SK-N-SH (cell line): ENCODE results near the gene MYO1B. TPM values are rescaled to one million over a fixed set of nuclear protein-coding genes. Genes with fewer than 3 reads are reported as not detected.

Source experiments
- CTCF ChIA-PET: fragments of 300-600, 350-600 bp; formaldehyde crosslinking; extraction: SDS; loops from one replicate; lab custom pipeline; 2021; lab: Yijun Ruan, JAX
- POLR2A ChIA-PET: fragments of 350-600 bp; sonication (Branson Sonifier 250); formaldehyde crosslinking; extraction: SDS; loops from one replicate; lab custom pipeline; 2020; ENCODE audit warnings: antibody characterized with exemption, inconsistent platforms; lab: Yijun Ruan, JAX
- DNase-seq: peaks from one replicate; pipeline ENCODE4 v3.0.0; 2012
- H2AFZ ChIP-seq: fragments of 200-600 bp; sonication (generic); 2 replicates; pipeline ENCODE4 v1.8.1; 2016; ENCODE audit warnings: antibody characterized with exemption, mild to moderate bottlenecking, low read depth
- H3F3A ChIP-seq: fragments of 200-600 bp; sonication (generic); replicated peaks from 2 replicates; pipeline ENCODE3; 2016; ENCODE audit warnings: antibody characterized with exemption, mild to moderate bottlenecking; ENCODE audit not compliant: insufficient read depth
- H3K27ac ChIP-seq, 2 experiments: fragments of 200-500 bp in 1 of 2; fragments of 200-600 bp in 1 of 2; sonication (Bioruptor generic) in 1 of 2; sonication (generic), shearing (Covaris generic) in 1 of 2; 2 replicates each; pipeline versions ENCODE4 v1.5.1 to v1.6.1; 2014 to 2016; ENCODE audit warnings: low read depth in 2 of 2, inconsistent platforms in 1 of 2, low read length in 1 of 2, mild to moderate bottlenecking in 1 of 2, mixed read lengths in 1 of 2
- H3K27me3 ChIP-seq: fragments of 200-600 bp; sonication (generic), shearing (Covaris generic); 2 replicates; pipeline ENCODE4 v1.6.1; 2016; ENCODE audit warnings: mixed run types; ENCODE audit not compliant: insufficient read depth
- H3K36me3 ChIP-seq, 2 experiments: fragments of 200-500 bp in 1 of 2; fragments of 200-600 bp in 1 of 2; sonication (Bioruptor generic) in 1 of 2; sonication (generic) in 1 of 2; replicated peaks in 1 of 2; 2 replicates each; pipeline versions ENCODE3 to v1.5.1; 2014 to 2016; ENCODE audit warnings: low read length in 1 of 2, mild to moderate bottlenecking in 1 of 2; ENCODE audit not compliant: insufficient read depth in 2 of 2, control insufficient read depth in 1 of 2
- H3K4me1 ChIP-seq, 2 experiments: fragments of 200-500 bp in 1 of 2; fragments of 200-600 bp in 1 of 2; sonication (Bioruptor generic) in 1 of 2; sonication (generic), shearing (Covaris generic) in 1 of 2; 2 replicates each; pipeline versions ENCODE4 v1.5.1 to v1.6.1; 2014 to 2016; ENCODE audit warnings: low read depth in 1 of 2, low read length in 1 of 2, mixed run types in 1 of 2; ENCODE audit not compliant: insufficient read depth in 2 of 2, control insufficient read depth in 1 of 2
- H3K4me2 ChIP-seq: fragments of 200-600 bp; sonication (generic), shearing (Covaris generic); 2 replicates; pipeline ENCODE4 v1.6.1; 2017; ENCODE audit warnings: mixed run types
- H3K4me3 ChIP-seq, 2 experiments: fragments of 200-500 bp in 1 of 2; fragments of 200-600 bp in 1 of 2; sonication (Bioruptor generic) in 1 of 2; sonication (generic), shearing (Covaris generic) in 1 of 2; 2 replicates each; pipeline versions ENCODE4 v1.5.1 to v1.8.1; 2014 to 2016; ENCODE audit warnings: low read depth in 2 of 2, inconsistent platforms in 1 of 2, low read length in 1 of 2, mild to moderate bottlenecking in 1 of 2, mixed read lengths in 1 of 2, moderate library complexity in 1 of 2
- H3K79me2 ChIP-seq: fragments of 200-600 bp; sonication (generic); 2 replicates; pipeline ENCODE4 v1.8.1; 2017; ENCODE audit warnings: mild to moderate bottlenecking; ENCODE audit not compliant: insufficient read depth
- H3K9ac ChIP-seq: fragments of 200-600 bp; sonication (generic); 2 replicates; pipeline ENCODE4 v1.6.1; 2017; ENCODE audit warnings: mixed run types
- H3K9me2 ChIP-seq: fragments of 200-600 bp; sonication (generic); 2 replicates; pipeline ENCODE4 v1.6.1; 2017; ENCODE audit warnings: mixed run types
- H3K9me3 ChIP-seq: fragments of 200-600 bp; sonication (generic); 2 replicates; pipeline ENCODE4 v1.6.1; 2017; ENCODE audit warnings: mixed run types, mild to moderate bottlenecking, moderate library complexity
- H4K20me1 ChIP-seq: fragments of 200-600 bp; sonication (generic); 2 replicates; pipeline ENCODE4 v1.6.1; 2017; ENCODE audit warnings: mild to moderate bottlenecking, mixed run types; ENCODE audit not compliant: insufficient read depth
- EZH2phosphoT487 ChIP-seq: fragments of 200-600 bp; sonication (generic); IDR thresholded peaks from 2 replicates; pipeline ENCODE4 v1.6.1; 2017; ENCODE audit warnings: low read depth, mixed run types, mild to moderate bottlenecking, antibody characterized with exemption, moderate library complexity, borderline replicate concordance
- FOXM1 ChIP-seq: IDR thresholded peaks from 2 replicates; pipeline ENCODE4 v1.4.0; 2012; ENCODE audit warnings: low read depth, mild to moderate bottlenecking
- GABPA ChIP-seq: IDR thresholded peaks from 2 replicates; pipeline ENCODE4 v1.4.0; 2012; ENCODE audit warnings: low read depth, mild to moderate bottlenecking
- JUND ChIP-seq: IDR thresholded peaks from 2 replicates; pipeline ENCODE4 v1.4.0; 2012
- MEF2A ChIP-seq: IDR thresholded peaks from 2 replicates; pipeline ENCODE4 v1.4.0; 2012; ENCODE audit warnings: low read depth, borderline replicate concordance
- RFX5 ChIP-seq: IDR thresholded peaks from 2 replicates; pipeline ENCODE4 v1.6.1; 2012; ENCODE audit warnings: mild to moderate bottlenecking, improper control_type of control experiment, low read length
- SMC3 ChIP-seq: IDR thresholded peaks from 2 replicates; pipeline ENCODE4 v1.6.1; 2012; ENCODE audit warnings: low read depth, low read length, improper control_type of control experiment
- TEAD4 ChIP-seq: IDR thresholded peaks from 2 replicates; pipeline ENCODE4 v1.4.0; 2012; ENCODE audit warnings: mild to moderate bottlenecking, borderline replicate concordance; ENCODE audit not compliant: insufficient read depth
- WGBS: methylation state at CpG from one replicate; pipeline ENCODE4 v1.1.6; 2017; ENCODE audit warnings: low lambda C conversion rate; 5-methylcytosine and 5-hydroxymethylcytosine counted together
- polyA plus RNA-seq, 3 experiments: library from polyadenylated mRNA; depleted of rRNA; stranded (reverse); fragments of >200 nt; gene quantifications; 2 replicates each; pipeline ENCODE4 v1.2.3, GENCODE V29; 2012
- TF ChIP-seq, protein P1 (sequence below): fragments of 150-350 bp; IDR thresholded peaks from 2 replicates; pipeline ENCODE4 v1.6.1; 2017; ENCODE audit warnings: antibody characterized with exemption, low read length, low read depth, borderline replicate concordance
- TF ChIP-seq, protein P2 (sequence below): IDR thresholded peaks from 2 replicates; pipeline ENCODE4 v1.4.0; 2012; ENCODE audit warnings: low read depth
- TF ChIP-seq, protein P3 (sequence below): IDR thresholded peaks from 2 replicates; pipeline ENCODE4; 2012

MYO1B gene
- polyA plus RNA-seq, 1 of the 3 experiments (the other 2 are of a cell fraction): 20.2 TPM

DNA sequence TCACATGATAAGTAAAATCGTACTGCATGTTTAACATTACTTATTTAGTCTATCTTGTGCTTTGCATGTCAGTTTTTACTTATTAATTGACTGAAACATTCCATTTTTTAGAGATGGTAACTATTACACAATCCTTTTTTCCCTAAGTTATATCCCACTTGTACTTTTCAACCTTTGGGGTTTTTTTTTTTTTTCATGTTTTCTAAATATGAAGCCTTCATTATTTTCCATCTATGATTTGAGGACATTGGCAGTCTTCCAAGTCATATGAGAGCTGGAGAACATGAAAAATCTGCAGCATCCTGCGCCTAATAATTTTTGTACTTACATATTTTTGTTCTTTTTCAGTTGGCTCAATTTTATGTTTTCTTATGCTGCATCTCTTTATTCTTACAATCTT lies 113.9 kb downstream of the MYO1B start:
- peaks cover 7 to 30% of the 10 kb centered on the region in 2 experiments for H3K36me3 ChIP-seq
- peaks cover 0 to 4% of the 10 kb centered on the region in 2 experiments; a peak in 2 of 4 replicates for H3K4me1 ChIP-seq
- H3K27ac ChIP-seq: no peak overlapping the region
- DNase-seq: no peak
- no peak overlapping the region for H3K4me2 ChIP-seq
- no peaks in the 10 kb centered on the region for H3K27me3 ChIP-seq
- H3K9me2 ChIP-seq: no peaks in the 10 kb centered on the region
- H4K20me1 ChIP-seq: no peaks in the 10 kb centered on the region
- H3K9ac ChIP-seq: no peak overlapping the region
- H3F3A ChIP-seq: no peaks in the 10 kb centered on the region
- ChIA-PET POLR2A (no interaction called here), CTCF (interaction anchor here (0.7 to 1.2 kb wide), 3 partner anchors 10 to 141 kb away, joined by 3 to 4 read pairs (median 3); no protein-coding TSS in a partner anchor)
- WGBS: 93% methylated on average over 2 of the region's 2 CpGs
- H2AFZ ChIP-seq: no peak overlapping the region
- no peak for TF ChIP-seq EZH2phosphoT487
- no peak for TF ChIP-seq SMC3
- peaks cover 9% of the 10 kb centered on the region for H3K79me2 ChIP-seq
- no peaks in the 10 kb centered on the region for H3K9me3 ChIP-seq
- H3K4me3 ChIP-seq: no peak overlapping the region

DNA sequence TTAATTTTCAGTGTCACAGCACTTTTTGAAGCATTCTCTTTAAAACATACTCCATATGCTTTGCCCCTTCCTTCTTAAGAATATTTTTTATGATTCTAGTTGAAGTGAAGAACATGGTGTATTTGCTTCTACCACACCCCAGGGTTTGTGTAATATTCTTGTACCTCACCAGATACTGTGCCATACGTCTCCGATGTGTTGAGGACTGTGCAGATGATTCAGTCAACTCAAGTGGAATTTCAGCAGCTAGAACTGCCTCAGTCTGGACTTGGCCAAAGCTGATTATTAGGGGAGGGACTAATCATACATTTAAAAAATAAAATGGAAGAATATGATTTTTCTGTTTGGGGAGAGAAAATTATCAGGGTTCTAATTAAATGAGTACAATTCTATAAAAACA lies 115.7 kb downstream of the MYO1B start:
- no peak overlapping the region for H3K4me3 ChIP-seq
- H3K9me2 ChIP-seq: no peaks in the 10 kb centered on the region
- H3F3A ChIP-seq: no peaks in the 10 kb centered on the region
- H3K4me1 ChIP-seq: peaks cover 0 to 4% of the 10 kb centered on the region in 2 experiments; a peak in 2 of 4 replicates
- 100% methylated on average over 2 of the region's 2 CpGs for WGBS
- no peaks in the 10 kb centered on the region for H3K27me3 ChIP-seq
- H3K9me3 ChIP-seq: no peaks in the 10 kb centered on the region
- no peak for DNase-seq
- no peak overlapping the region for H2AFZ ChIP-seq
- no peaks in the 10 kb centered on the region for H4K20me1 ChIP-seq
- no peaks in the 10 kb centered on the region for H3K79me2 ChIP-seq
- no peak overlapping the region for H3K9ac ChIP-seq
- H3K4me2 ChIP-seq: no peak overlapping the region
- no peak overlapping the region for H3K27ac ChIP-seq
- no peak for TF ChIP-seq GABPA
- TF ChIP-seq FOXM1: no peak
- TF ChIP-seq, protein P1, sequence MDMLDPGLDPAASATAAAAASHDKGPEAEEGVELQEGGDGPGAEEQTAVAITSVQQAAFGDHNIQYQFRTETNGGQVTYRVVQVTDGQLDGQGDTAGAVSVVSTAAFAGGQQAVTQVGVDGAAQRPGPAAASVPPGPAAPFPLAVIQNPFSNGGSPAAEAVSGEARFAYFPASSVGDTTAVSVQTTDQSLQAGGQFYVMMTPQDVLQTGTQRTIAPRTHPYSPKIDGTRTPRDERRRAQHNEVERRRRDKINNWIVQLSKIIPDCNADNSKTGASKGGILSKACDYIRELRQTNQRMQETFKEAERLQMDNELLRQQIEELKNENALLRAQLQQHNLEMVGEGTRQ: no peak
- TF ChIP-seq, protein P2, sequence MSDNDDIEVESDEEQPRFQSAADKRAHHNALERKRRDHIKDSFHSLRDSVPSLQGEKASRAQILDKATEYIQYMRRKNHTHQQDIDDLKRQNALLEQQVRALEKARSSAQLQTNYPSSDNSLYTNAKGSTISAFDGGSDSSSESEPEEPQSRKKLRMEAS: no peak
- no peak for TF ChIP-seq MEF2A
- TF ChIP-seq TEAD4: no peak
- TF ChIP-seq RFX5: no peak
- TF ChIP-seq JUND: no peak
- TF ChIP-seq, protein P3, sequence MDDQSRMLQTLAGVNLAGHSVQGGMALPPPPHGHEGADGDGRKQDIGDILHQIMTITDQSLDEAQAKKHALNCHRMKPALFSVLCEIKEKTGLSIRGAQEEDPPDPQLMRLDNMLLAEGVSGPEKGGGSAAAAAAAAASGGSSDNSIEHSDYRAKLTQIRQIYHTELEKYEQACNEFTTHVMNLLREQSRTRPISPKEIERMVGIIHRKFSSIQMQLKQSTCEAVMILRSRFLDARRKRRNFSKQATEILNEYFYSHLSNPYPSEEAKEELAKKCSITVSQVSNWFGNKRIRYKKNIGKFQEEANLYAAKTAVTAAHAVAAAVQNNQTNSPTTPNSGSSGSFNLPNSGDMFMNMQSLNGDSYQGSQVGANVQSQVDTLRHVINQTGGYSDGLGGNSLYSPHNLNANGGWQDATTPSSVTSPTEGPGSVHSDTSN: no peak
- H3K36me3 ChIP-seq: peaks cover 3 to 37% of the 10 kb centered on the region in 2 experiments
- ChIA-PET CTCF (interaction anchor here (1.0 to 1.6 kb wide), 4 partner anchors 8 to 161 kb away, joined by 3 to 6 read pairs (median 4); no protein-coding TSS in a partner anchor), POLR2A (no interaction called here)
